Activated CD4-positive, alpha-beta T cell treated with anti-CD3 and anti-CD28 coated beads, Interleukin-10, Interleukin-2, amounts not matched to agents 100 ng/mL and 50 ng/mL, durations not matched to agents 16 hours and 8 hours (primary cell): ENCODE results near the gene SPESP1.
"Not testable (repeated sequence)": the region's sequence is repeated elsewhere in the genome, so short reads cannot be mapped to it uniquely, and the experiment has no call there.

ENCODE experiments used
- DNase-seq: peaks from one replicate; pipeline ENCODE4 v3.0.0-alpha.2; 2020

The SPESP1 gene

GRCh38 chr15:68966996-68967395 is 36.7 kb downstream of the SPESP1 start:
- no peak for DNase-seq

GRCh38 chr15:68967948-68968347 is 37.6 kb downstream of the SPESP1 start:
- DNase-seq = no peak

GRCh38 chr15:68969298-68969697 is 39.0 kb downstream of the SPESP1 start:
- no peak for DNase-seq

- no peak for DNase-seq
Measured at GRCh38 chr15:68972201-68973065, 42.1 kb downstream of the SPESP1 start.

- not testable (repeated sequence) for DNase-seq
Measured at GRCh38 chr15:68975651-68976160, 45.4 kb downstream of the SPESP1 start.

GRCh38 chr15:68977426-68977825 is 47.1 kb downstream of the SPESP1 start:
- not testable (repeated sequence) for DNase-seq

GRCh38 chr15:68979006-68979405 is 48.7 kb downstream of the SPESP1 start:
- no peak for DNase-seq

- no peak for DNase-seq
Measured at GRCh38 chr15:68979816-68980215, 49.5 kb downstream of the SPESP1 start.

GRCh38 chr15:68980786-68981185 is 50.5 kb downstream of the SPESP1 start:
- no peak for DNase-seq

GRCh38 chr15:68981941-68982340 is 51.6 kb downstream of the SPESP1 start:
- DNase-seq = no peak

GRCh38 chr15:68982976-68983563 is 52.7 kb downstream of the SPESP1 start:
- DNase-seq = no peak

- DNase-seq = no peak
Measured at GRCh38 chr15:68983961-68984481, 53.7 kb downstream of the SPESP1 start.

GRCh38 chr15:68984586-68984985 is 54.3 kb downstream of the SPESP1 start:
- DNase-seq = no peak

GRCh38 chr15:68985361-68985891 is 55.1 kb downstream of the SPESP1 start:
- DNase-seq = no peak

GRCh38 chr15:68986322-68986721 is 56.0 kb downstream of the SPESP1 start:
- no peak for DNase-seq

GRCh38 chr15:68987120-68987519 is 56.8 kb downstream of the SPESP1 start:
- DNase-seq = no peak

GRCh38 chr15:68987676-68988075 is 57.4 kb downstream of the SPESP1 start:
- DNase-seq = no peak

GRCh38 chr15:68989541-68990230 is 59.4 kb downstream of the SPESP1 start:
- DNase-seq = no peak

GRCh38 chr15:68990231-68990991 is 60.1 kb downstream of the SPESP1 start:
- no peak for DNase-seq

- no peak for DNase-seq
Measured at GRCh38 chr15:68990992-68991500, 60.7 kb downstream of the SPESP1 start.

- DNase-seq = no peak
Measured at GRCh38 chr15:68991723-68992122, 61.4 kb downstream of the SPESP1 start.

GRCh38 chr15:68992696-68993095 is 62.4 kb downstream of the SPESP1 start:
- DNase-seq = no peak
